Coronary artery (tissue), 2 donors: ENCODE results near the gene ADARB2.

Experiments used
- DNase-seq: peaks from one replicate; pipeline ENCODE4 v3.0.0-alpha.2; 2017; ENCODE audit warnings: low spot score
- H3K27ac ChIP-seq, 2 donors: fragments of 200-600 bp; sonication (generic); one replicate each; pipeline ENCODE4 v1.5.1; 2016 to 2019
- H3K4me3 ChIP-seq: fragments of 200-600 bp; sonication (generic); 2 replicates; pipeline ENCODE4 v1.5.1; 2016; ENCODE audit warnings: mild to moderate bottlenecking, moderate library complexity
- CTCF ChIP-seq: fragments of 200-600 bp; sonication (generic); IDR thresholded peaks from one replicate; pipeline ENCODE4 v1.5.1; 2019; ENCODE audit warnings: antibody characterized with exemption

ADARB2 gene

GRCh38 chr10:1240341-1240775, 497.0 kb downstream of the ADARB2 start:
- TF ChIP-seq CTCF: no peak
- no peak for DNase-seq
- Histone ChIP-seq H3K27ac (no peak overlapping the region), H3K4me3 (no peak overlapping the region)

- no peak for TF ChIP-seq CTCF
- H3K27ac ChIP-seq: no peak overlapping the region
- no peak for DNase-seq
- H3K4me3 ChIP-seq: no peak overlapping the region
These were observed 504.3 kb downstream of the ADARB2 start for GRCh38 chr10:1233031-1233430.

- H3K27ac ChIP-seq: no peak overlapping the region
- no peak for TF ChIP-seq CTCF
- no peak for DNase-seq
These were observed 505.0 kb downstream of the ADARB2 start for GRCh38 chr10:1232164-1232911.

GRCh38 chr10:1230592-1231275, 506.6 kb downstream of the ADARB2 start:
- Histone ChIP-seq H3K27ac (no peak overlapping the region), H3K4me3 (no peak overlapping the region)
- DNase-seq: no peak
- no peak for TF ChIP-seq CTCF

More at GRCh38 chr10:1232164-1232911, 505.0 kb downstream of the ADARB2 start:
- no peak overlapping the region for H3K4me3 ChIP-seq

- no peak overlapping the region for H3K27ac ChIP-seq
- TF ChIP-seq CTCF: no peak
- H3K4me3 ChIP-seq: no peak overlapping the region
- no peak for DNase-seq
These were observed 507.2 kb downstream of the ADARB2 start for GRCh38 chr10:1230138-1230537.

GRCh38 chr10:1229574-1229973, 507.8 kb downstream of the ADARB2 start:
- TF ChIP-seq CTCF: no peak
- Histone ChIP-seq H3K27ac (no peak overlapping the region), H3K4me3 (no peak overlapping the region)
- DNase-seq: no peak

GRCh38 chr10:1229116-1229515, 508.2 kb downstream of the ADARB2 start:
- no peak for DNase-seq
- Histone ChIP-seq H3K4me3 (no peak overlapping the region), H3K27ac (no peak overlapping the region)
- no peak for TF ChIP-seq CTCF
